ENCODE results near the gene SRSF3. TPM values are rescaled to one million over a fixed set of nuclear protein-coding genes. Genes with fewer than 3 reads are reported as not detected.

Gene SRSF3
- total RNA-seq, 2 experiments from 2014 or later = 316 to 539 TPM

DNA sequence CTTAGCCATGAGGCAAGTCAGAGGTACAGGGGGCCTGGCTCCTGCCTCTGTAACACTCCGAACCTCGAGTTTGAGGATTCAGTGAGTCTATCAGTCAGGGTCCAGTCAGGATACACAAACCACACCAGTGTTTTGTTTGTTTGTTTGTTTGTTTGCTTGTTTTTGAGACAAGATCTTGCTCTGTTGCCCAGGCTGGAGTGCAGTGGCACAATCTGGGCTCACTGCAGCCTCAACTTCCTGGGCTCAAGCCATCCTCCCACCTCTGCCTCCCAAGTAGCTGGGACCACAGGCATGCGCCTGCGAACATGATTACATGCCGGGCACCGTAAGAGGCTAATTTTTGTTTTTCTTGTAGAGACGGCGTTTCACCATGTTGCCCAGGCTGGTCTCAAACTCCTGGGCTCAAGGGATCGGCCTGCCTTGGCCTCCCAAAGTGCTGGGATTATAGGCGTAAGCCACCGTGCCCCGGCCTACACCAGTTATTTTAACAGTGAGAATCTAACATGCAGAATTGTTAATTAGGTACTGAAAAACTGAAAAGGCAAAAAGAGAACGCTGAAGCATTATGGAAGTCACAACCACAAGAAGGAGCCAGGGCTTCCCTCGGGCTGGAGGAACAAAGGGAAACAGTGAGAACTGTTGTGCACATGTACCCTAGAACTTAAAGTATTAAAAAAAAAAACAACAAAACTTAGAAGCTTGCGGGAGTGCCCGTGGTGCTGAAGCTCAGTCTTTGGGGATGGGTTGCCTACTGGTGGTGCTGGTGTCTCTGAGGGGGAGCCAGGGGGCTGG is 40.4 kb downstream of the SRSF3 start:
- Histone ChIP-seq H3K79me2 (ENCODE audit: insufficient read depth, low read depth, low read length) (no peaks in the 10 kb centered on the region), H3K9me3 (ENCODE audit: low read length) (no peaks in the 10 kb centered on the region), H3K9me2 (ENCODE audit: insufficient read depth, low read length) (no peaks in the 10 kb centered on the region), H4K20me1 (ENCODE audit: insufficient read depth, low read length) (no peaks in the 10 kb centered on the region), H2AFZ (ENCODE audit: low read length) (no peak overlapping the region), H3K27ac (ENCODE audit: low read depth, low read length, poor library complexity, severe bottlenecking) (no peak overlapping the region), H3K36me3 (ENCODE audit: insufficient read depth, low read length) (no peaks in the 10 kb centered on the region), H3K4me1 (ENCODE audit: insufficient read depth, low read length, poor library complexity, severe bottlenecking) (no peaks in the 10 kb centered on the region), H3K4me2 (ENCODE audit: low read length) (no peak overlapping the region), H3K4me3 (ENCODE audit: low read depth, low read length, poor library complexity, severe bottlenecking) (no peak overlapping the region)
- DNase-seq (ENCODE audit: low spot score) = no peak
- POLR2A ChIA-PET = no interaction called here
- TF ChIP-seq EZH2phosphoT487 (IDR thresholded peaks at IDR 0.05; ENCODE audit: borderline replicate concordance, low read depth, low read length) = no peak
- TF ChIP-seq, protein P1, sequence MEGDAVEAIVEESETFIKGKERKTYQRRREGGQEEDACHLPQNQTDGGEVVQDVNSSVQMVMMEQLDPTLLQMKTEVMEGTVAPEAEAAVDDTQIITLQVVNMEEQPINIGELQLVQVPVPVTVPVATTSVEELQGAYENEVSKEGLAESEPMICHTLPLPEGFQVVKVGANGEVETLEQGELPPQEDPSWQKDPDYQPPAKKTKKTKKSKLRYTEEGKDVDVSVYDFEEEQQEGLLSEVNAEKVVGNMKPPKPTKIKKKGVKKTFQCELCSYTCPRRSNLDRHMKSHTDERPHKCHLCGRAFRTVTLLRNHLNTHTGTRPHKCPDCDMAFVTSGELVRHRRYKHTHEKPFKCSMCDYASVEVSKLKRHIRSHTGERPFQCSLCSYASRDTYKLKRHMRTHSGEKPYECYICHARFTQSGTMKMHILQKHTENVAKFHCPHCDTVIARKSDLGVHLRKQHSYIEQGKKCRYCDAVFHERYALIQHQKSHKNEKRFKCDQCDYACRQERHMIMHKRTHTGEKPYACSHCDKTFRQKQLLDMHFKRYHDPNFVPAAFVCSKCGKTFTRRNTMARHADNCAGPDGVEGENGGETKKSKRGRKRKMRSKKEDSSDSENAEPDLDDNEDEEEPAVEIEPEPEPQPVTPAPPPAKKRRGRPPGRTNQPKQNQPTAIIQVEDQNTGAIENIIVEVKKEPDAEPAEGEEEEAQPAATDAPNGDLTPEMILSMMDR (conservative IDR thresholded peaks at IDR 0.05; ENCODE audit: low read length) = no peak
- BruUV-seq (replicated peaks) = no TSS peak
- CTCF ChIA-PET (ENCODE audit: unreplicated experiment) = interaction anchor here (1.1 kb wide), 1 partner anchor 11 kb away, joined by 3 read pairs; no protein-coding TSS in a partner anchor
- intact Hi-C loops (cut with micrococcal nuclease; ENCODE audit: unreplicated experiment) = no loop called here

DNA sequence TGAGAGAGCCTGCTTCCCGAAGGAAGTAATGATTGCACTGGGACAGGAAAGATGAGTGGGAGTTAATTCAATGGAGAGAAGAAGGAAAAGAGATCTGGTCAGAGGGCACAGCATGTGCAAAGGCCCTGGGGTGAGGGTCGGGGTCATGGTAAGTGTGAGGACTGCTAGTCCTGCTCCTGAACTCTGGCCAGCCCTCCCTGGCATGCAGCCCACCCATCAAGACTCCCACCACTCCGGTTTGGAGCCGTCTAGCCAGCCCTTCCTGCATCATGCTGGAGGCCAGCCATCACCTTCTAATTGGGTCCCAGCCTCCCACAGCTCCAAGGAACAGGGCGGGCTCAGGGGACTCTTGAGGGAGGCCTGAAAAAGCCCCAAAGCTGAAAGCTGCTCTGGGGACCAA is 42.1 kb downstream of the SRSF3 start:
- Histone ChIP-seq H3K4me2 (ENCODE audit: low read length) (no peak overlapping the region), H3K27ac (ENCODE audit: low read depth, low read length, poor library complexity, severe bottlenecking) (no peak overlapping the region), H2AFZ (ENCODE audit: low read length) (no peak overlapping the region), H3K79me2 (ENCODE audit: insufficient read depth, low read depth, low read length) (no peaks in the 10 kb centered on the region), H4K20me1 (ENCODE audit: insufficient read depth, low read length) (no peaks in the 10 kb centered on the region), H3K9me3 (ENCODE audit: low read length) (no peaks in the 10 kb centered on the region), H3K4me1 (ENCODE audit: insufficient read depth, low read length, poor library complexity, severe bottlenecking) (no peaks in the 10 kb centered on the region), H3K36me3 (ENCODE audit: insufficient read depth, low read length) (no peaks in the 10 kb centered on the region), H3K9me2 (ENCODE audit: insufficient read depth, low read length) (no peaks in the 10 kb centered on the region), H3K4me3 (ENCODE audit: low read depth, low read length, poor library complexity, severe bottlenecking) (no peak overlapping the region)
- ChIA-PET POLR2A (no interaction called here), CTCF (ENCODE audit: unreplicated experiment) (interaction anchor here (0.6 kb wide), 1 partner anchor 66 kb away, joined by 4 read pairs; no protein-coding TSS in a partner anchor)
- intact Hi-C loops (cut with micrococcal nuclease; ENCODE audit: unreplicated experiment) = no loop called here
- DNase-seq (ENCODE audit: low spot score) = no peak
- TF ChIP-seq, protein P1 (conservative IDR thresholded peaks at IDR 0.05; ENCODE audit: low read length) = no peak
- TF ChIP-seq EZH2phosphoT487 (IDR thresholded peaks at IDR 0.05; ENCODE audit: borderline replicate concordance, low read depth, low read length) = no peak
- no TSS peak for BruUV-seq (replicated peaks)

DNA sequence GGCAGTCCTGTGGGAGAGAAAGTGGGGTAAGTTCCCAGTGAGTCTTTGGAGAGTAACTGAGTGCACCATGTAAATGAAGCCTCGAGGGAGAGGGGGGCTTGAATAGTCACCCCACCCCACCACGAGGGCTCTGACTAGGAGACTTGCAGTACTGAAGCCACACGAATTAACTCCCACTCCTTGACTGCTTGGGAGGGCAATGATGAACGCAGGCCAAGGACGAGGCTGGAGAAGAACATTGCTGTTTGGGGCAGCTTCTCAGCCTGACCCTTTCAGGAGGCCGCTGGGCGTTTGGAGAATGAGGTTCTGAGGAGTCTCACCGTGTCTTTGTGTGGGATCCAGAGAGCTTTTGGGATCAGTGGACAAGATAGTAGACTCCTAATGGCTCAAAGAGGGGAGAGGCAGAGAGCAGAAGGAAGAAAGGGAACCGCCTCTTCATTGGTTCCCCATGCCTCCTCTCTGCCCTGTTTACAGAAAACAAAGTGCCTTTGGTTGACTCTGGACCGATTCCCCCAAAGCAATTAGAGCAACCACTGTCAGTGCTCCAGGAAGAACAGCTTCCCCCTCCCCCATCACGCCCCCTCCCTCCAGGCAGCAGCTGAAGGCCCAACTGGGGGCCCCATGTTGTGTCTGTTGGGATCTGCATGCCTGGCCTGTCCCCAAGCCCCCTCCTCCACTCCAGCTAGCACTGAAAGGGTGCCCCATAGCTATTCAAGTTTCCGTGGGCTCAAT is 42.7 kb downstream of the SRSF3 start:
- no peak overlapping the region for H3K4me3 ChIP-seq (ENCODE audit: low read depth, low read length, poor library complexity, severe bottlenecking)
- ChIA-PET CTCF (ENCODE audit: unreplicated experiment) (no interaction called here), POLR2A (no interaction called here)
- no peaks in the 10 kb centered on the region for H3K36me3 ChIP-seq (ENCODE audit: insufficient read depth, low read length)
- no peak for DNase-seq (ENCODE audit: low spot score)
- no peaks in the 10 kb centered on the region for H4K20me1 ChIP-seq (ENCODE audit: insufficient read depth, low read length)
- H3K27ac ChIP-seq (ENCODE audit: low read depth, low read length, poor library complexity, severe bottlenecking) = no peak overlapping the region
- H3K9me2 ChIP-seq (ENCODE audit: insufficient read depth, low read length) = no peaks in the 10 kb centered on the region
- no peak overlapping the region for H3K4me2 ChIP-seq (ENCODE audit: low read length)
- H3K4me1 ChIP-seq (ENCODE audit: insufficient read depth, low read length, poor library complexity, severe bottlenecking) = no peaks in the 10 kb centered on the region
- no peaks in the 10 kb centered on the region for H3K79me2 ChIP-seq (ENCODE audit: insufficient read depth, low read depth, low read length)
- H2AFZ ChIP-seq (ENCODE audit: low read length) = no peak overlapping the region
- H3K9me3 ChIP-seq (ENCODE audit: low read length) = no peaks in the 10 kb centered on the region
- intact Hi-C loops (cut with micrococcal nuclease; ENCODE audit: unreplicated experiment) = no loop called here
- TF ChIP-seq, protein P1 (conservative IDR thresholded peaks at IDR 0.05; ENCODE audit: low read length) = no peak
- TF ChIP-seq EZH2phosphoT487 (IDR thresholded peaks at IDR 0.05; ENCODE audit: borderline replicate concordance, low read depth, low read length) = no peak
- no TSS peak for BruUV-seq (replicated peaks)

Data from OCI-LY7 (cell line).